Measurements from ENCODE around the gene ASB5. TPM values are rescaled to one million over a fixed set of nuclear protein-coding genes. Genes with fewer than 3 reads are reported as not detected.

Gene ASB5
- total and polyA plus RNA-seq, 9 of the 15 experiments (the other 6 are each of a cell fraction or from before 2014, with no cell fraction given), result not detected

DNA sequence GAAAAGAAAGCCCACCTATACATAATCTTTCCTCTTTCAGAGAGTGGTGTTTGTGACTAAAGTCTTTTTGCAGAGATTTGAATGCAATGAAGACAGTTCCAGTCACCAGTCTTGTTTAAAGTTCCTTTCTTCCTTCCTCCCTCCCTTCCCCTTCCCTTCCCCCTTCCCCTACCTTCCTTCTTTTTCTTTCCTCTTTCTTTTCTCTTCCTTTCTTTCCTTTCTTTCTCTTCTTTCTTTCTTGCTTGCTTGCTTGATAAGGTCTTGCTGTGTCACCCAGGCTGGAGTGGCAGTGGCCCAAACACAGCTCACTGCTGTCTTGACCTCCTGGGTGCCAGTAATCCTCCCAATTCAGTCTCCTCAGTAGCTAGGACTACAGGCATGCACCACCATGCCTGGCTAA is 19.0 kb upstream of the ASB5 start:
- in situ Hi-C loops (cut with MboI), result no loop called here
- TF ChIP-seq MAFG (tag; conservative IDR thresholded peaks at IDR 0.05) (peak; percentile 59; the same call in 1 of the 2 replicates), SMARCA4 (IDR thresholded peaks at IDR 0.05) (peak; percentile 62; the same call in 1 of the 2 replicates), JUND (IDR thresholded peaks at IDR 0.05; ENCODE audit: borderline replicate concordance, low read depth, low read length) (no peak), JUND (tag; IDR thresholded peaks at IDR 0.05; ENCODE audit: borderline replicate concordance, low read depth, low read length) (no peak), HMG20A (CRISPR knock-in tag; conservative IDR thresholded peaks at IDR 0.05) (no peak), TOE1 (IDR thresholded peaks at IDR 0.05; ENCODE audit: borderline replicate concordance) (no peak), TOE1 (CRISPR knock-in tag; IDR thresholded peaks at IDR 0.05; ENCODE audit: borderline replicate concordance, low read depth) (no peak), SRSF9 (IDR thresholded peaks at IDR 0.05; ENCODE audit: borderline replicate concordance, low read depth, low read length) (no peak), ZNF174 (CRISPR knock-in tag; IDR thresholded peaks at IDR 0.05) (no peak), C11orf30 (IDR thresholded peaks at IDR 0.05; ENCODE audit: low read depth) (peak; percentile 63; the same call in 1 of the 2 replicates), ZNF75A (CRISPR knock-in tag; IDR thresholded peaks at IDR 0.05) (no peak)
- TF ChIP-seq, protein P1, sequence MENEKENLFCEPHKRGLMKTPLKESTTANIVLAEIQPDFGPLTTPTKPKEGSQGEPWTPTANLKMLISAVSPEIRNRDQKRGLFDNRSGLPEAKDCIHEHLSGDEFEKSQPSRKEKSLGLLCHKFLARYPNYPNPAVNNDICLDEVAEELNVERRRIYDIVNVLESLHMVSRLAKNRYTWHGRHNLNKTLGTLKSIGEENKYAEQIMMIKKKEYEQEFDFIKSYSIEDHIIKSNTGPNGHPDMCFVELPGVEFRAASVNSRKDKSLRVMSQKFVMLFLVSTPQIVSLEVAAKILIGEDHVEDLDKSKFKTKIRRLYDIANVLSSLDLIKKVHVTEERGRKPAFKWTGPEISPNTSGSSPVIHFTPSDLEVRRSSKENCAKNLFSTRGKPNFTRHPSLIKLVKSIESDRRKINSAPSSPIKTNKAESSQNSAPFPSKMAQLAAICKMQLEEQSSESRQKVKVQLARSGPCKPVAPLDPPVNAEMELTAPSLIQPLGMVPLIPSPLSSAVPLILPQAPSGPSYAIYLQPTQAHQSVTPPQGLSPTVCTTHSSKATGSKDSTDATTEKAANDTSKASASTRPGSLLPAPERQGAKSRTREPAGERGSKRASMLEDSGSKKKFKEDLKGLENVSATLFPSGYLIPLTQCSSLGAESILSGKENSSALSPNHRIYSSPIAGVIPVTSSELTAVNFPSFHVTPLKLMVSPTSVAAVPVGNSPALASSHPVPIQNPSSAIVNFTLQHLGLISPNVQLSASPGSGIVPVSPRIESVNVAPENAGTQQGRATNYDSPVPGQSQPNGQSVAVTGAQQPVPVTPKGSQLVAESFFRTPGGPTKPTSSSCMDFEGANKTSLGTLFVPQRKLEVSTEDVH (IDR thresholded peaks at IDR 0.05; ENCODE audit: low read depth, partially characterized antibody), result no peak
- TF ChIP-seq, protein P2, sequence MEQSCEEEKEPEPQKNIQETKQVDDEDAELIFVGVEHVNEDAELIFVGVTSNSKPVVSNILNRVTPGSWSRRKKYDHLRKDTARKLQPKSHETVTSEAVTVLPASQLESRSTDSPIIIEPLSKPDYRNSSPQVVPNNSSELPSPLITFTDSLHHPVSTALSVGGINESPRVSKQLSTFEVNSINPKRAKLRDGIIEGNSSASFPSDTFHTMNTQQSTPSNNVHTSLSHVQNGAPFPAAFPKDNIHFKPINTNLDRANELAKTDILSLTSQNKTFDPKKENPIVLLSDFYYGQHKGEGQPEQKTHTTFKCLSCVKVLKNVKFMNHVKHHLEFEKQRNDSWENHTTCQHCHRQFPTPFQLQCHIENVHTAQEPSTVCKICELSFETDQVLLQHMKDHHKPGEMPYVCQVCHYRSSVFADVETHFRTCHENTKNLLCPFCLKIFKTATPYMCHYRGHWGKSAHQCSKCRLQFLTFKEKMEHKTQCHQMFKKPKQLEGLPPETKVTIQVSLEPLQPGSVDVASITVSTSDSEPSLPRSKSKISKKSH (CRISPR knock-in tag; IDR thresholded peaks at IDR 0.05), result no peak
- TF ChIP-seq, protein P3, sequence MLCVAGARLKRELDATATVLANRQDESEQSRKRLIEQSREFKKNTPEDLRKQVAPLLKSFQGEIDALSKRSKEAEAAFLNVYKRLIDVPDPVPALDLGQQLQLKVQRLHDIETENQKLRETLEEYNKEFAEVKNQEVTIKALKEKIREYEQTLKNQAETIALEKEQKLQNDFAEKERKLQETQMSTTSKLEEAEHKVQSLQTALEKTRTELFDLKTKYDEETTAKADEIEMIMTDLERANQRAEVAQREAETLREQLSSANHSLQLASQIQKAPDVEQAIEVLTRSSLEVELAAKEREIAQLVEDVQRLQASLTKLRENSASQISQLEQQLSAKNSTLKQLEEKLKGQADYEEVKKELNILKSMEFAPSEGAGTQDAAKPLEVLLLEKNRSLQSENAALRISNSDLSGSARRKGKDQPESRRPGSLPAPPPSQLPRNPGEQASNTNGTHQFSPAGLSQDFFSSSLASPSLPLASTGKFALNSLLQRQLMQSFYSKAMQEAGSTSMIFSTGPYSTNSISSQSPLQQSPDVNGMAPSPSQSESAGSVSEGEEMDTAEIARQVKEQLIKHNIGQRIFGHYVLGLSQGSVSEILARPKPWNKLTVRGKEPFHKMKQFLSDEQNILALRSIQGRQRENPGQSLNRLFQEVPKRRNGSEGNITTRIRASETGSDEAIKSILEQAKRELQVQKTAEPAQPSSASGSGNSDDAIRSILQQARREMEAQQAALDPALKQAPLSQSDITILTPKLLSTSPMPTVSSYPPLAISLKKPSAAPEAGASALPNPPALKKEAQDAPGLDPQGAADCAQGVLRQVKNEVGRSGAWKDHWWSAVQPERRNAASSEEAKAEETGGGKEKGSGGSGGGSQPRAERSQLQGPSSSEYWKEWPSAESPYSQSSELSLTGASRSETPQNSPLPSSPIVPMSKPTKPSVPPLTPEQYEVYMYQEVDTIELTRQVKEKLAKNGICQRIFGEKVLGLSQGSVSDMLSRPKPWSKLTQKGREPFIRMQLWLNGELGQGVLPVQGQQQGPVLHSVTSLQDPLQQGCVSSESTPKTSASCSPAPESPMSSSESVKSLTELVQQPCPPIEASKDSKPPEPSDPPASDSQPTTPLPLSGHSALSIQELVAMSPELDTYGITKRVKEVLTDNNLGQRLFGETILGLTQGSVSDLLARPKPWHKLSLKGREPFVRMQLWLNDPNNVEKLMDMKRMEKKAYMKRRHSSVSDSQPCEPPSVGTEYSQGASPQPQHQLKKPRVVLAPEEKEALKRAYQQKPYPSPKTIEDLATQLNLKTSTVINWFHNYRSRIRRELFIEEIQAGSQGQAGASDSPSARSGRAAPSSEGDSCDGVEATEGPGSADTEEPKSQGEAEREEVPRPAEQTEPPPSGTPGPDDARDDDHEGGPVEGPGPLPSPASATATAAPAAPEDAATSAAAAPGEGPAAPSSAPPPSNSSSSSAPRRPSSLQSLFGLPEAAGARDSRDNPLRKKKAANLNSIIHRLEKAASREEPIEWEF (CRISPR knock-in tag; IDR thresholded peaks at IDR 0.05), result no peak

More for the DNA sequence above, 19.0 kb upstream of the ASB5 start:
- Histone ChIP-seq H3K9me1 (ENCODE audit: control insufficient read depth, insufficient read depth, low read length) (no peaks in the 10 kb centered on the region), H3K4me1 (replicated peaks in 1 of 2; ENCODE audit: control insufficient read depth in 2 of 2, insufficient read depth in 2 of 2, low read length in 2 of 2) (peaks cover 15 to 19% of the 10 kb centered on the region in 2 experiments; a peak in 4 of 5 replicates), H3K9ac (ENCODE audit: insufficient read depth in 1 of 2, low read depth in 2 of 2, low read length in 2 of 2) (peak overlapping the region in 1 of 2 experiments; percentile 12; a peak in 1 of 4 replicates), H3K9me3 (replicated peaks; ENCODE audit: control insufficient read depth, insufficient read depth, low read depth, low read length) (no peaks in the 10 kb centered on the region), H3K4me2 (ENCODE audit: insufficient read depth, low read length) (no peak overlapping the region), H3K27ac (ENCODE audit: extremely low read depth, low read depth, low read length) (no peak overlapping the region), H3K36me3 (ENCODE audit: control insufficient read depth, insufficient read depth, low read length) (no peaks in the 10 kb centered on the region), H3K27me3 (ENCODE audit: control insufficient read depth in 2 of 2, insufficient read depth in 2 of 2, low read length in 2 of 2) (no peaks in the 10 kb centered on the region), H2AFZ (ENCODE audit: low read depth, low read length) (peak overlapping the region; percentile 69), H4K20me1 (replicated peaks; ENCODE audit: control insufficient read depth, insufficient read depth, low read length) (no peaks in the 10 kb centered on the region), H3K4me3 (no peak overlapping the region), H3K79me2 (ENCODE audit: control insufficient read depth, insufficient read depth, low read length) (no peaks in the 10 kb centered on the region)
- FAIRE-seq (no peak), DNase-seq (ENCODE audit: extremely low read depth in 1 of 4, low spot score in 3 of 4) (no peak), ATAC-seq (peak; percentile 37; the same call in 2 of the 3 replicates)
- intact Hi-C loops (cut with micrococcal nuclease), result no loop called here
- no TSS peak for BruUV-seq (replicated peaks)
- ChIA-PET POLR2A (no interaction called here), CTCF (ENCODE audit: low intra/inter-chr PET ratio) (no interaction called here)
